ENCODE measurements around the gene PPP1R10.

DNA sequence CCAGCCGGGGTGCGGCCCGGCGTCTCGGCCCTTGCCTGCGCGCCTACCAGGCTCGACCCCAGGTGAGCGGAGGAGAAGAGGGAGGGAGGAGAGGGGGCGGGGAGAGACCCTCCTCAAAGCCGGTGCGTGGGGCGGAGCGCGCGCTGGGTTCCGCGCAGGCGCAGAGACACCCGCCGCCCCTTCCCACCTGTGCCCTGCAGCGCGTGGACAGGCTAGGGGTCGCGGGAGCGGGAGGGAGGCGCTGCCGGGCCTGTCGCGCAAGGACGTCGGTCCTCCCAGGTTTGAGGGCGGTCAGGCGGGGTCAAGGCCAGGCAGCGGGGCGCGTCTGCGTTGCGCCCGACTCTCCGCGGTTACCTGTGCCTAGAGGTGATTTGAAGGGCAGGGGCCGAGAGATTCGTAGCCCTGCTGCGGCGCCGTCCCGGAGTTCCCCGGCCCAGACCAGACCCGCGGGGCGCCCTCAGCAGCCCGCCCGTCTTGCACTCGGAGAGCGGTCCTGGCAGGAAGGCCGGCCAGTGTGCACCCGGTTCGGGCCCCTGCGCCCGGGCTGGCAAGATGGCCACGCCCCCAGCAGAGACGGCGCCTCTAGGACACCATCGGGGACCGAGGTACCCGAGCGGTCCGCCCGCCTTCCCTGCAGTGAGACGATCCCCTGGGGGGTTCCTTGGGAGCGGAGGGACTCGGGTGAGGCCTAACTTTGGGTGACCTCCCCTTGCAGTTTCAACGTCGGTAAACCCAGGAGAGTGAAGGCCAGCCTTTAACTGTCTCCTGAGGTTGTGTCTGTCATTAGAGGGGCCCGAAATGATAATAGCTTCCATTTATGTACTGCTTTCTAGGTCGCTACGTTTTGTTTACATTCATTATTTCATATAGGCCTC lies 30.4 kb upstream of the PPP1R10 start:
- TF ChIP-seq, protein P1, sequence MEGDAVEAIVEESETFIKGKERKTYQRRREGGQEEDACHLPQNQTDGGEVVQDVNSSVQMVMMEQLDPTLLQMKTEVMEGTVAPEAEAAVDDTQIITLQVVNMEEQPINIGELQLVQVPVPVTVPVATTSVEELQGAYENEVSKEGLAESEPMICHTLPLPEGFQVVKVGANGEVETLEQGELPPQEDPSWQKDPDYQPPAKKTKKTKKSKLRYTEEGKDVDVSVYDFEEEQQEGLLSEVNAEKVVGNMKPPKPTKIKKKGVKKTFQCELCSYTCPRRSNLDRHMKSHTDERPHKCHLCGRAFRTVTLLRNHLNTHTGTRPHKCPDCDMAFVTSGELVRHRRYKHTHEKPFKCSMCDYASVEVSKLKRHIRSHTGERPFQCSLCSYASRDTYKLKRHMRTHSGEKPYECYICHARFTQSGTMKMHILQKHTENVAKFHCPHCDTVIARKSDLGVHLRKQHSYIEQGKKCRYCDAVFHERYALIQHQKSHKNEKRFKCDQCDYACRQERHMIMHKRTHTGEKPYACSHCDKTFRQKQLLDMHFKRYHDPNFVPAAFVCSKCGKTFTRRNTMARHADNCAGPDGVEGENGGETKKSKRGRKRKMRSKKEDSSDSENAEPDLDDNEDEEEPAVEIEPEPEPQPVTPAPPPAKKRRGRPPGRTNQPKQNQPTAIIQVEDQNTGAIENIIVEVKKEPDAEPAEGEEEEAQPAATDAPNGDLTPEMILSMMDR (IDR thresholded peaks at IDR 0.05), result no peak
- TF ChIP-seq POLR2A (IDR thresholded peaks at IDR 0.05), result peak in 1 of 2 donors; percentile 75

Measured in thyroid gland (tissue), 4 donors.